MM.1S (cell line): ENCODE data around the gene OLFM1.

ENCODE experiments used
- DNase-seq: peaks from one replicate; pipeline ENCODE4 v3.0.0-alpha.2; 2015
- H2AFZ ChIP-seq: fragments of 300-600 bp; sonication (generic); 2 replicates; pipeline ENCODE4 v1.6.0; 2016; ENCODE audit warnings: antibody characterized with exemption, low read length
- H3F3A ChIP-seq: fragments of 300-600 bp; sonication (generic); 2 replicates; pipeline ENCODE4 v1.6.1; 2016; ENCODE audit warnings: mild to moderate bottlenecking, antibody characterized with exemption, low read length, moderate library complexity, mixed read lengths; ENCODE audit not compliant: insufficient read depth
- H3K27ac ChIP-seq: fragments of 300-600 bp; sonication (generic); 2 replicates; pipeline ENCODE4 v1.5.1; 2016; ENCODE audit warnings: mild to moderate bottlenecking, low read length
- H3K27me3 ChIP-seq: fragments of 300-600 bp; sonication (generic); replicated peaks from 2 replicates; pipeline ENCODE4 v1.6.0; 2016; ENCODE audit warnings: low read length; ENCODE audit not compliant: insufficient read depth
- H3K36me3 ChIP-seq: fragments of 300-600 bp; sonication (generic); replicated peaks from 2 replicates; pipeline ENCODE4 v1.6.1; 2016; ENCODE audit warnings: mild to moderate bottlenecking, low read length, mixed read lengths; ENCODE audit not compliant: insufficient read depth
- H3K4me1 ChIP-seq: fragments of 300-600 bp; sonication (generic); 2 replicates; pipeline ENCODE4 v1.6.1; 2016; ENCODE audit warnings: low read length, mixed read lengths
- H3K4me2 ChIP-seq: fragments of 300-600 bp; sonication (generic); 2 replicates; pipeline ENCODE4 v1.6.0; 2016; ENCODE audit warnings: low read depth, low read length
- H3K4me3 ChIP-seq: fragments of 300-600 bp; sonication (generic); 2 replicates; pipeline ENCODE4 v1.5.1; 2016; ENCODE audit warnings: low read length, mixed read lengths
- H3K79me2 ChIP-seq: fragments of 300-600 bp; sonication (generic); 2 replicates; pipeline ENCODE4 v1.6.1; 2016; ENCODE audit warnings: mixed run types, low read length, mixed read lengths
- H3K9ac ChIP-seq: fragments of 300-600 bp; sonication (generic); 2 replicates; pipeline ENCODE4 v1.6.1; 2016; ENCODE audit warnings: low read length, mixed read lengths
- H3K9me2 ChIP-seq: fragments of 300-600 bp; sonication (generic); replicated peaks from 2 replicates; pipeline ENCODE4 v1.6.1; 2016; ENCODE audit warnings: mild to moderate bottlenecking, low read length, mixed read lengths; ENCODE audit not compliant: insufficient read depth
- H3K9me3 ChIP-seq: fragments of 300-600 bp; sonication (generic); replicated peaks from 2 replicates; pipeline ENCODE4 v1.6.1; 2016; ENCODE audit warnings: mild to moderate bottlenecking, low read length, mixed read lengths; ENCODE audit not compliant: insufficient read depth
- H4K20me1 ChIP-seq: fragments of 300-600 bp; sonication (generic); 2 replicates; pipeline ENCODE4 v1.6.1; 2016; ENCODE audit warnings: mild to moderate bottlenecking, low read length, moderate library complexity, mixed read lengths; ENCODE audit not compliant: insufficient read depth
- EZH2 ChIP-seq: fragments of 300-600 bp; sonication (generic); optimal IDR thresholded peaks from 2 replicates; pipeline ENCODE3; 2017; ENCODE audit warnings: low read depth, mild to moderate bottlenecking, antibody characterized with exemption, low read length, mixed read lengths
- EZH2phosphoT487 ChIP-seq: fragments of 300-600 bp; sonication (generic); IDR thresholded peaks from 2 replicates; pipeline ENCODE4 v1.6.1; 2018; ENCODE audit warnings: antibody characterized with exemption, low read length
- TF ChIP-seq, protein P1 (sequence below): fragments of 300-600 bp; sonication (generic); IDR thresholded peaks from 2 replicates; pipeline ENCODE4 v1.5.1; 2016; ENCODE audit warnings: antibody characterized with exemption, low read length, mixed read lengths

The OLFM1 gene

DNA sequence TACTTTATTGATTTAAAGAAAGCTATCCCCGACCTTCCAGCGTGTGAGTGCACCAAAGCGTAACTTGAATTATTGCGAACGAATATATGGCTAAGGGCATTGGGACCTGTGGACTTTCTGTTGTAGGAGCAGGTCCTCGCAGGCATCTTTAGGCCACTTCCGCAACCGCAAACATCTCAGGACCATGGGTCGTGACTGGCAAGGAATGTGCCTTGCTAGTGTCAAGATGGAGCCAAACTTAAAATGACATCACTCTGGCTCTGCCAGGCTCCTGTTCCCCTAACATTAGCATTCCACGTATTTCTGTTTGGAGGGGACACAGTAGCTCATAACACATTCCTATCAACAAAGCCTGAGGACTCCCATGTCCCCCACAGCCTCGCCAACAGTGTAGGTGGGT is 44.1 kb upstream of the OLFM1 start:
- Histone ChIP-seq H3K27me3 (peaks cover 95% of the 10 kb centered on the region), H3K4me2 (no peak overlapping the region), H3K27ac (no peak overlapping the region), H4K20me1 (no peaks in the 10 kb centered on the region), H3K9me2 (no peaks in the 10 kb centered on the region), H3K79me2 (no peaks in the 10 kb centered on the region), H3K9me3 (no peaks in the 10 kb centered on the region), H3K36me3 (no peaks in the 10 kb centered on the region), H3K4me1 (no peaks in the 10 kb centered on the region), H3F3A (no peaks in the 10 kb centered on the region), H3K4me3 (no peak overlapping the region), H2AFZ (no peak overlapping the region), H3K9ac (no peak overlapping the region)
- DNase-seq: no peak
- TF ChIP-seq, protein P1, sequence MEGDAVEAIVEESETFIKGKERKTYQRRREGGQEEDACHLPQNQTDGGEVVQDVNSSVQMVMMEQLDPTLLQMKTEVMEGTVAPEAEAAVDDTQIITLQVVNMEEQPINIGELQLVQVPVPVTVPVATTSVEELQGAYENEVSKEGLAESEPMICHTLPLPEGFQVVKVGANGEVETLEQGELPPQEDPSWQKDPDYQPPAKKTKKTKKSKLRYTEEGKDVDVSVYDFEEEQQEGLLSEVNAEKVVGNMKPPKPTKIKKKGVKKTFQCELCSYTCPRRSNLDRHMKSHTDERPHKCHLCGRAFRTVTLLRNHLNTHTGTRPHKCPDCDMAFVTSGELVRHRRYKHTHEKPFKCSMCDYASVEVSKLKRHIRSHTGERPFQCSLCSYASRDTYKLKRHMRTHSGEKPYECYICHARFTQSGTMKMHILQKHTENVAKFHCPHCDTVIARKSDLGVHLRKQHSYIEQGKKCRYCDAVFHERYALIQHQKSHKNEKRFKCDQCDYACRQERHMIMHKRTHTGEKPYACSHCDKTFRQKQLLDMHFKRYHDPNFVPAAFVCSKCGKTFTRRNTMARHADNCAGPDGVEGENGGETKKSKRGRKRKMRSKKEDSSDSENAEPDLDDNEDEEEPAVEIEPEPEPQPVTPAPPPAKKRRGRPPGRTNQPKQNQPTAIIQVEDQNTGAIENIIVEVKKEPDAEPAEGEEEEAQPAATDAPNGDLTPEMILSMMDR: no peak
- TF ChIP-seq EZH2phosphoT487 (no peak), EZH2 (no peak)

DNA sequence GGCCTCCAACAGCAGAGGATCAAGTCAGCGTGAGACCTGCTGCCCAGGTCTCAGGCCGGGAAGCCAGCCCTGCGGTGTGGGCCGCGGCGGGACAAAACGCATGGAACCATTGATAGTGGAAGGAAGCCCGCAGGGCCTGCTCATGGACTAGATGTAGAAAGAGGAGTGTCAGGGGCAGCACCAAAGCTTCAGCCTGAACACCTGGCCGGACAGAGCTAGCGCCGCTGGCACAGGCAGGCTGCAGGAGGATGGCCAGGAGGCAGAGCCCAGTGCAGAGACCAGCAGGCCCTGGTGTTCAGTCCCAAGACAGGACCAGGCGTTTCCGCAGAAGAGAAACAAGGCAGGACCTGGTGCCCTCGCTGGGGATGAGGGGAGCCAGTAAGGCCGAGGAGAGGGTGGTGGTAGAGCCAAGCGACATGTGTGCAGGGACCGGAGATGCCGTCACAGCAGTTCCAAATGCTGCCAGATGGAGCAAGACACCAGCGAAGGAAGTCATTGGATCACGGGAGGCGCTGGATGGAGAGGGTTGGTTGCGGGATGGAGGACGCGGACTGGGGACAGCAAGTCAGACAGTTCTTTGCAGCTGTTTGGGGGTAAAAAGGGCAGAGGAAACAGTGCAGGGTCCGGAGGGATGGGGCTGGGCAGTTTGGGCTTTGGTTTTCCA is 42.1 kb upstream of the OLFM1 start:
- TF ChIP-seq, protein P1: no peak
- TF ChIP-seq EZH2phosphoT487 (no peak), EZH2 (no peak)
- no peak for DNase-seq
- H3K4me2 ChIP-seq: no peak overlapping the region

DNA sequence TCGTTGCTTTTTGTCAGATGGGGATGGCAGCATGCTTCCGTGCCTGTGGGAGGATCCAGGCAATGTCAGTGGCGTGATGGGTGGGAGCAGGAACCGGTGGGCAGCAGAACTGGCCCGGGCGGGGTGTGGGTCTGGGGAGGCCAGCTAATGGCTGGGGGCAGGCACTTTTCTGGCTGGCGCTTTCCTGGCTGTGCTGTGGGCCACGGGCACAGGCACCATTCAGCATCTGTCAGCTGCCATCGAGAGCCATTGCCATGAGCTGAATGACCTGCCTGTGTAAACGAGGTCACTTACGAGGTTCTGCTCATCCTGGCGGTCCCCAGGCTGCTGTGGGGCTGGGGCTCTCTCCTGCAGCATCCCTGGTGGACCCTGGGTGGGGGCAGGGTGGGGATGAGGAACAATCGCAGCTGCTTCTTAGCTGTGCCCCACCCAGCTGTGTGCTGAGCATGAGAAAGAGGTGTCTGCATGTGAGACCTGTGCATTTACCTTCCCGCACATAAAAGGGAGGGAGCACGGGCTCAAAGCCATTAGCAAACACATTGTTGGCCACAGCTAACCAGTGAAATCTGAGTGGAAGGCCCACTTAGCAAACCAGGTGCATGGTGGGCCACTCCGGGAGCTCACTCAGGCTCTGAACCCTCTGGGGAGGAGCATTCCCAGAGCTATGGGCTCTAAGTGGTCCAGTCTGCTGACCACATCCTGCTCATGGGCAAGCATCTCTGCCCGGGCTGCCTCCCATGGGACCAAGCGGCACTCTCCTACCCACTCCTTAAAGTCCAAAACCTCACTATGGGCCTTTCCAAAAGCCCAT is 41.3 kb upstream of the OLFM1 start:
- H3F3A ChIP-seq: no peaks in the 10 kb centered on the region
- no peaks in the 10 kb centered on the region for H3K79me2 ChIP-seq
- no peak for DNase-seq
- H3K9me3 ChIP-seq: no peaks in the 10 kb centered on the region
- no peaks in the 10 kb centered on the region; the same call in 1 of the 2 replicates for H3K4me1 ChIP-seq
- H3K27me3 ChIP-seq: peaks cover 95% of the 10 kb centered on the region
- no peak overlapping the region for H3K27ac ChIP-seq
- H3K4me3 ChIP-seq: no peak overlapping the region
- no peaks in the 10 kb centered on the region for H4K20me1 ChIP-seq
- no peaks in the 10 kb centered on the region for H3K9me2 ChIP-seq
- H3K36me3 ChIP-seq: no peaks in the 10 kb centered on the region
- no peak overlapping the region for H3K4me2 ChIP-seq
- H3K9ac ChIP-seq: no peak overlapping the region
- TF ChIP-seq EZH2 (no peak), EZH2phosphoT487 (no peak)
- TF ChIP-seq, protein P1: no peak
- no peak overlapping the region for H2AFZ ChIP-seq

More for the DNA sequence above, 42.1 kb upstream of the OLFM1 start:
- Histone ChIP-seq H3K27me3 (peaks cover 95% of the 10 kb centered on the region), H3K9ac (no peak overlapping the region), H3K4me1 (no peaks in the 10 kb centered on the region; the same call in 1 of the 2 replicates), H3F3A (no peaks in the 10 kb centered on the region), H2AFZ (no peak overlapping the region), H3K36me3 (no peaks in the 10 kb centered on the region), H3K79me2 (no peaks in the 10 kb centered on the region), H3K27ac (no peak overlapping the region), H4K20me1 (no peaks in the 10 kb centered on the region), H3K9me3 (no peaks in the 10 kb centered on the region), H3K4me3 (no peak overlapping the region), H3K9me2 (no peaks in the 10 kb centered on the region)
